GM18505 (cell line): ENCODE data around the gene PRLHR.
"Not testable (repeated sequence)": the region's sequence is repeated elsewhere in the genome, so short reads cannot be mapped to it uniquely, and the experiment has no call there.

Experiments
- ATAC-seq: cut with Tn5 transposase; IDR thresholded peaks from one replicate; pipeline ENCODE4 v1.9.1; 2021; ENCODE audit not compliant: unreplicated experiment
- POLR2A ChIP-seq: IDR thresholded peaks from 4 replicates; pipeline ENCODE4 v1.6.1; 2011; ENCODE audit warnings: borderline replicate concordance; ENCODE audit not compliant: insufficient read depth, insufficient read length; ENCODE audit errors: extremely low read depth

The PRLHR gene

GRCh38 chr10:118595598-118596425 lies at the start of gene PRLHR:
TSS of gene PRLHR (minus strand) at chr10:118595648. CDS start at chr10:118595244, 404 bp downstream.
- no peak for TF ChIP-seq POLR2A
- no peak for ATAC-seq

GRCh38 chr10:118642228-118642627 lies 46.8 kb upstream of the PRLHR start:
- no peak for TF ChIP-seq POLR2A
- no peak for ATAC-seq

GRCh38 chr10:118638680-118639079 lies 43.2 kb upstream of the PRLHR start:
- no peak for ATAC-seq
- TF ChIP-seq POLR2A, result no peak

GRCh38 chr10:118635674-118636402 lies 40.4 kb upstream of the PRLHR start:
- TF ChIP-seq POLR2A, result no peak
- ATAC-seq, result no peak

GRCh38 chr10:118633786-118634185 lies 38.3 kb upstream of the PRLHR start:
- no peak for ATAC-seq
- no peak for TF ChIP-seq POLR2A

GRCh38 chr10:118629211-118629610 lies 33.8 kb upstream of the PRLHR start:
- no peak for ATAC-seq
- TF ChIP-seq POLR2A, result no peak

GRCh38 chr10:118628397-118628796 lies 32.9 kb upstream of the PRLHR start:
- TF ChIP-seq POLR2A, result no peak
- no peak for ATAC-seq

- ATAC-seq, result no peak
Observed at GRCh38 chr10:118626953-118627352, 31.5 kb upstream of the PRLHR start.

GRCh38 chr10:118625504-118625903 lies 30.1 kb upstream of the PRLHR start:
- TF ChIP-seq POLR2A, result no peak
- no peak for ATAC-seq

More at GRCh38 chr10:118626953-118627352, 31.5 kb upstream of the PRLHR start:
- no peak for TF ChIP-seq POLR2A

GRCh38 chr10:118624747-118625146 lies 29.3 kb upstream of the PRLHR start:
- no peak for TF ChIP-seq POLR2A
- ATAC-seq, result no peak

GRCh38 chr10:118621304-118621942 lies 26.0 kb upstream of the PRLHR start:
- TF ChIP-seq POLR2A, result no peak
- no peak for ATAC-seq

GRCh38 chr10:118613863-118614262 lies 18.4 kb upstream of the PRLHR start:
- not testable (repeated sequence) for ATAC-seq

- TF ChIP-seq POLR2A, result no peak
- no peak for ATAC-seq
Observed at GRCh38 chr10:118610577-118610976, 15.1 kb upstream of the PRLHR start.
